ENCODE measurements around the gene EN2. TPM values are rescaled to one million over a fixed set of nuclear protein-coding genes. Genes with fewer than 3 reads are reported as not detected.

The EN2 gene
- total and polyA plus RNA-seq, 2 of the 13 experiments (the other 11 are each of a cell fraction or from before 2014, with no cell fraction given), result not detected

DNA sequence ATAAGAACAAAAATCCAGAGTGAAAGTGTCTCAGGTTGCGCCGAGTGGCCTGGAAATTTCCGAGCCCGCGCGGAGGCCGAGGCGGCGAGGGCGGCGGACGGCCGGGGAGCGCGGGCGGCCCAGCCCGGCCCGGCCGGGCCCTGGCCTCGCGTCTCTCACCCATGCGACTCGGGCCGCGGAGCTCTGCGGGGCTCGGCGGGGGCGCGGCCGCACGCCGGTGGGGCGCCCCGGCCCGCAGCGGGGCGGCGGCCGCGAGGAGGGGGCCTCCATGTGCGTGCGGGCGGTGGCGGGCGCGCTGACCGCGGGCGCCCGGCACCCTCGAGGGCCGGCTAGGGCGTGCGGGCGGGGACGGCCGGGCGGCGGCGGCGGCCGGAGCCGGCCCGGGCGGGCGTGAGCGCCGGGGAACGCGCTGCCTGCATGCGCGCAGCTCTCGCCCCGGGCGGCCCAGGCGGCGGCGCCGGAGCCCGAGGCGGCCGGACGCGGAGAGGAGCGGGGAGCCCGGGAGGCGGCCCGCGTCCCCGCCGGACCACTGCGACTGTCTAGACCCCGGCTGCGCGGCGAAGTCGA, 302 bp upstream of the EN2 start:
- Histone ChIP-seq H3K9ac (ENCODE audit: insufficient read depth, low read depth, low read length) (no peak overlapping the region), H3K4me2 (ENCODE audit: low read depth, low read length) (no peak overlapping the region), H3K4me1 (ENCODE audit: insufficient read depth, low read length) (no peaks in the 10 kb centered on the region), H2AFZ (ENCODE audit: low read length) (no peak overlapping the region), H3K9me3 (ENCODE audit: low read length) (no peaks in the 10 kb centered on the region), H3K4me3 (replicated peaks in 1 of 3; ENCODE audit: insufficient read depth in 1 of 3, low read depth in 2 of 3, low read length in 3 of 3) (no peak overlapping the region), H3K79me2 (ENCODE audit: insufficient read depth, low read length) (no peaks in the 10 kb centered on the region), H4K20me1 (ENCODE audit: insufficient read depth, low read length) (no peaks in the 10 kb centered on the region), H3K36me3 (replicated peaks in 1 of 2; ENCODE audit: control insufficient read depth in 1 of 2, insufficient read depth in 2 of 2, low read length in 2 of 2) (no peaks in the 10 kb centered on the region), H3K27me3 (ENCODE audit: control insufficient read depth in 1 of 2, insufficient read depth in 2 of 2, low read length in 2 of 2) (peaks cover 7 to 80% of the 10 kb centered on the region in 2 experiments), H3K27ac (ENCODE audit: extremely low read length, insufficient read depth, low read length) (no peak overlapping the region)
- ChIA-PET CTCF (ENCODE audit: low intra/inter-chr PET ratio, low total read pairs) (no interaction called here), POLR2A (no interaction called here)
- BruUV-seq (replicated peaks), result no TSS peak
- intact Hi-C loops (cut with micrococcal nuclease; ENCODE audit: unreplicated experiment), result no loop called here
- in situ Hi-C loops (cut with HindIII; ENCODE audit: extremely low pct_ligation_motif_present, low pct_unique_long_range_greater_than_20kb), result no loop called here
- FAIRE-seq, result no peak
- DNase-seq (ENCODE audit: low spot score), result no peak
- TF ChIP-seq, protein P1, sequence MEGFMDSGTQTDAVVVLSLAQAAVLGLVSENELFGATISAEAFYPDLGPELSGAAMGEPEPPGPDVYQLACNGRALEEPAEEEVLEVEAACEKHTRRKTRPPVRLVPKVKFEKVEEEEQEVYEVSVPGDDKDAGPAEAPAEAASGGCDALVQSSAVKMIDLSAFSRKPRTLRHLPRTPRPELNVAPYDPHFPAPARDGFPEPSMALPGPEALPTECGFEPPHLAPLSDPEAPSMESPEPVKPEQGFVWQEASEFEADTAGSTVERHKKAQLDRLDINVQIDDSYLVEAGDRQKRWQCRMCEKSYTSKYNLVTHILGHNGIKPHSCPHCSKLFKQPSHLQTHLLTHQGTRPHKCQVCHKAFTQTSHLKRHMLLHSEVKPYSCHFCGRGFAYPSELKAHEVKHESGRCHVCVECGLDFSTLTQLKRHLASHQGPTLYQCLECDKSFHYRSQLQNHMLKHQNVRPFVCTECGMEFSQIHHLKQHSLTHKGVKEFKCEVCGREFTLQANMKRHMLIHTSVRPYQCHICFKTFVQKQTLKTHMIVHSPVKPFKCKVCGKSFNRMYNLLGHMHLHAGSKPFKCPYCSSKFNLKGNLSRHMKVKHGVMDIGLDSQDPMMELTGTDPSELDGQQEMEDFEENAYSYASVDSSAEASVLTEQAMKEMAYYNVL (CRISPR knock-in tag; IDR thresholded peaks at IDR 0.05; ENCODE audit: borderline replicate concordance), result no peak
- TF ChIP-seq SNAI1 (CRISPR knock-in tag; IDR thresholded peaks at IDR 0.05; ENCODE audit: borderline replicate concordance), result no peak
- TF ChIP-seq, protein P2, sequence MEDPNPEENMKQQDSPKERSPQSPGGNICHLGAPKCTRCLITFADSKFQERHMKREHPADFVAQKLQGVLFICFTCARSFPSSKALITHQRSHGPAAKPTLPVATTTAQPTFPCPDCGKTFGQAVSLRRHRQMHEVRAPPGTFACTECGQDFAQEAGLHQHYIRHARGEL (CRISPR knock-in tag; IDR thresholded peaks at IDR 0.05), result no peak
- no peak for ATAC-seq
- 88% methylated on average over 39 of the region's 98 CpGs for WGBS (ENCODE audit: low lambda C conversion rate)

DNA sequence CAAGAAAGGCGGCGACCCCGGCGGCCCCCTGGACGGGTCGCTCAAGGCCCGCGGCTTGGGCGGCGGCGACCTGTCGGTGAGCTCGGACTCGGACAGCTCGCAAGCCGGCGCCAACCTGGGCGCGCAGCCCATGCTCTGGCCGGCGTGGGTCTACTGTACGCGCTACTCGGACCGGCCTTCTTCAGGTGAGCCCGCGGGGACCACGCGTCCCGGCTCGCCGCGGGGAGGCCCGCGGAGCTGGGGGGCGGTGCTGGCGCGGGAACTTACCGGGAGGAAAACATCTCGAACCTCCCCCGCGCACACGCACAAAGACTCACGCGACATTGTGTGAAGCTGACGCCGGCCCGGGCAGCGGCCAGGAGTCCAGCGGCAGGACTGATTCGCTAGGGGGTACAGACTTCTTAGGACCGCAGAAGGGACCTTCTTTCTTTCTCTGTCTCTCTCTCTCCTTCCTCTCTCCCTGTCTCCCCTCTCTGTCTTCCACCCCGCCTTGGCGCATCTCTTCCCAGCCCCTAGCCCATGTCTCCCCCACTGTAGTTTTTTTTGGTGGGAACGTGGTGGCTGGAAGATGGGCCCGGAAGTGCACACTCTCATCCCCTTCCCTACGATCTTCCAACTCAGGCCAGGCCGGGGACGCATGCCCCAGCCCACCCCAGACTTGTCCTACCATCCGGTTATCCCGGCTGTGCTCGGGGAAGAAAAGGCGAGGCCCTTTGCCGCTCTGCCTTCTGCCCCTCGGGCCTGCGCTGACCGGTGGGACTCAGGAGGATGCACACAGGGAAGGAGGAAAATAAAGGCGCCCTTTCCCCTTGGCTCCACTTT, 1.2 kb downstream of the EN2 start:
- no peaks in the 10 kb centered on the region for H3K4me1 ChIP-seq (ENCODE audit: insufficient read depth, low read length)
- in situ Hi-C loops (cut with HindIII; ENCODE audit: extremely low pct_ligation_motif_present, low pct_unique_long_range_greater_than_20kb) (no loop called here), intact Hi-C loops (cut with micrococcal nuclease; ENCODE audit: unreplicated experiment) (no loop called here)
- FAIRE-seq, result no peak
- no peaks in the 10 kb centered on the region for H4K20me1 ChIP-seq (ENCODE audit: insufficient read depth, low read length)
- TF ChIP-seq, protein P3, sequence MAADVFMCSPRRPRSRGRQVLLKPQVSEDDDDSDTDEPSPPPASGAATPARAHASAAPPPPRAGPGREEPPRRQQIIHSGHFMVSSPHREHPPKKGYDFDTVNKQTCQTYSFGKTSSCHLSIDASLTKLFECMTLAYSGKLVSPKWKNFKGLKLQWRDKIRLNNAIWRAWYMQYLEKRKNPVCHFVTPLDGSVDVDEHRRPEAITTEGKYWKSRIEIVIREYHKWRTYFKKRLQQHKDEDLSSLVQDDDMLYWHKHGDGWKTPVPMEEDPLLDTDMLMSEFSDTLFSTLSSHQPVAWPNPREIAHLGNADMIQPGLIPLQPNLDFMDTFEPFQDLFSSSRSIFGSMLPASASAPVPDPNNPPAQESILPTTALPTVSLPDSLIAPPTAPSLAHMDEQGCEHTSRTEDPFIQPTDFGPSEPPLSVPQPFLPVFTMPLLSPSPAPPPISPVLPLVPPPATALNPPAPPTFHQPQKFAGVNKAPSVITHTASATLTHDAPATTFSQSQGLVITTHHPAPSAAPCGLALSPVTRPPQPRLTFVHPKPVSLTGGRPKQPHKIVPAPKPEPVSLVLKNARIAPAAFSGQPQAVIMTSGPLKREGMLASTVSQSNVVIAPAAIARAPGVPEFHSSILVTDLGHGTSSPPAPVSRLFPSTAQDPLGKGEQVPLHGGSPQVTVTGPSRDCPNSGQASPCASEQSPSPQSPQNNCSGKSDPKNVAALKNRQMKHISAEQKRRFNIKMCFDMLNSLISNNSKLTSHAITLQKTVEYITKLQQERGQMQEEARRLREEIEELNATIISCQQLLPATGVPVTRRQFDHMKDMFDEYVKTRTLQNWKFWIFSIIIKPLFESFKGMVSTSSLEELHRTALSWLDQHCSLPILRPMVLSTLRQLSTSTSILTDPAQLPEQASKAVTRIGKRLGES (CRISPR knock-in tag; IDR thresholded peaks at IDR 0.05; ENCODE audit: borderline replicate concordance), result no peak
- TF ChIP-seq EZH2 (conservative IDR thresholded peaks at IDR 0.05; ENCODE audit: low read depth, low read length), result peak; percentile 58; the same call in 1 of the 2 replicates
- H3K36me3 ChIP-seq (replicated peaks in 1 of 2; ENCODE audit: control insufficient read depth in 1 of 2, insufficient read depth in 2 of 2, low read length in 2 of 2), result no peaks in the 10 kb centered on the region
- 46% methylated on average over 43 of the region's 68 CpGs for WGBS (ENCODE audit: low lambda C conversion rate)
- ChIA-PET POLR2A (no interaction called here), CTCF (ENCODE audit: low intra/inter-chr PET ratio, low total read pairs) (no interaction called here)
- H3K27me3 ChIP-seq (ENCODE audit: control insufficient read depth in 1 of 2, insufficient read depth in 2 of 2, low read length in 2 of 2), result peaks cover 11 to 77% of the 10 kb centered on the region in 2 experiments
- H3K4me3 ChIP-seq (replicated peaks in 1 of 3; ENCODE audit: insufficient read depth in 1 of 3, low read depth in 2 of 3, low read length in 3 of 3), result no peak overlapping the region
- H3K4me2 ChIP-seq (ENCODE audit: low read depth, low read length), result no peak overlapping the region
- no peak for ATAC-seq
- DNase-seq (ENCODE audit: low spot score), result no peak
- H3K9ac ChIP-seq (ENCODE audit: insufficient read depth, low read depth, low read length), result no peak overlapping the region
- no peak overlapping the region for H2AFZ ChIP-seq (ENCODE audit: low read length)
- H3K79me2 ChIP-seq (ENCODE audit: insufficient read depth, low read length), result no peaks in the 10 kb centered on the region
- H3K27ac ChIP-seq (ENCODE audit: extremely low read length, insufficient read depth, low read length), result no peak overlapping the region
- no peaks in the 10 kb centered on the region for H3K9me3 ChIP-seq (ENCODE audit: low read length)
- BruUV-seq (replicated peaks), result no TSS peak

Measured in HepG2 (cell line).